ENCODE results near the gene GSTM2. TPM values are rescaled to one million over a fixed set of nuclear protein-coding genes. Genes with fewer than 3 reads are reported as not detected.

The GSTM2 gene
- total and polyA plus RNA-seq, 2 donors (not counting 1 experiment from before 2014, with no cell fraction given) = 42.9 to 94.4 TPM

DNA sequence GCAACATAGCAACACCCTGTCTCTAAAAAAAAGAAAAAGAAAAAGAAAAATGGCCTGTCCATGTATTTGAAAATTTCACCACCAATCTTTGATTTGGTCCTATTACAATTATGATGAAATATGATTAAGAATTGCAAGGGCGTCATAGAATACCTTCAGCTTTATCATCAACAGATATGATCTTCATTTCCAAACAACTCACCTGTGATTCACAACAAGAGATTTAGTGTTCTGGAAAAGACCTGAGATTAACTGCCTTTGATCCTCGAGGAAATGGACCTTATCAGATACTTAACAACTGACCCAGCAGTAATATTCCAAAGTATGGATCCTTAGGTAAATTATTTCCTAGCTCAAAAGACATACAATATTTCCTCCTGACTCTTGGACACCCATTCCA, 15.5 kb upstream of the GSTM2 start:
- POLR2A ChIA-PET = no interaction called here
- no CpG with 5 or more reads among the region's 2 CpGs for WGBS (ENCODE audit: insufficient coverage)
- no peak overlapping the region for H3K4me3 Mint-ChIP-seq

DNA sequence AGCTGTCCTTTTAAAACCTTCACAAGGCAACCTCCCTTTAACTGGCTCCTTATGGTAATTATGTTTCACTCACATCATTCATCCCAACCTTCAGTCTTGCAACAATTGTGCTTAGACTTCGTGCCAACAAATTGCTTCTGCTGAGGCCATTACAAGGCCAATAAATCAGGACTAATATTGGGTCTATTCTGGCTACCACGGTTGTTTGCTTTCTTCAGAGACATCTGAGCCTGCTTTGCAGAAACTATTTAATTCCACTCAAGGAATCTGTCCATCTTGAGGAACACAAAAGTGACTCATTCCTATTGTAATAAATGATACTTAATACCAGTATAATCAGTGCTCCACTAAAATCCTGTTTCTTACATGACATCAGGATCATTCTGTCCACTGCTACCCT, 14.6 kb upstream of the GSTM2 start:
- POLR2A ChIA-PET = no interaction called here
- H3K27me3 ChIP-seq (replicated peaks in 1 of 4; ENCODE audit: control extremely low read depth in 1 of 4, control insufficient read depth in 3 of 4, insufficient read depth in 4 of 4, low read length in 3 of 4) = peaks cover 0 to 9% (median 3%) of the 10 kb centered on the region in 4 experiments
- no peaks in the 10 kb centered on the region for H3K9me3 ChIP-seq (ENCODE audit: control extremely low read depth in 1 of 3, control insufficient read depth in 2 of 3, insufficient read depth in 1 of 3, low read length in 2 of 3)
- ATAC-seq (ENCODE audit: low read depth) (no peak), DNase-seq (no peak)
- H3K4me3 Mint-ChIP-seq = no peak overlapping the region
- no peaks in the 10 kb centered on the region for H3K9me3 Mint-ChIP-seq (ENCODE audit: insufficient read depth)
- H3K4me1 ChIP-seq (ENCODE audit: control insufficient read depth in 2 of 2, insufficient read depth in 2 of 2, low read length in 2 of 2) = peaks cover 11 to 17% of the 10 kb centered on the region in 2 donors
- no peak overlapping the region for H2AFZ ChIP-seq (ENCODE audit: insufficient read depth, low read depth, low read length, poor library complexity, severe bottlenecking)
- H3K4me3 ChIP-seq (ENCODE audit: control extremely low read depth in 1 of 5, extremely low read depth in 1 of 5, insufficient read depth in 1 of 5, low read depth in 2 of 5, low read length in 4 of 5) = no peak overlapping the region
- H3K9ac ChIP-seq (ENCODE audit: low read length) = no peak overlapping the region
- peaks cover 0 to 4% of the 10 kb centered on the region in 2 experiments for H3K36me3 ChIP-seq (replicated peaks in 1 of 2; ENCODE audit: control extremely low read depth in 1 of 2, control insufficient read depth in 1 of 2, extremely low read depth in 1 of 2, insufficient read depth in 2 of 2, low read length in 1 of 2)
- no peaks in the 10 kb centered on the region for H4K20me1 ChIP-seq (ENCODE audit: control insufficient read depth, insufficient read depth, low read length, poor library complexity, severe bottlenecking)
- no peak overlapping the region for H3K27ac Mint-ChIP-seq
- no peak overlapping the region for H3K27ac ChIP-seq (ENCODE audit: low read length in 2 of 2)
- intact Hi-C loops (cut with micrococcal nuclease) = loop anchor here (10.0 kb wide), 1 partner anchor 169 kb away; the partner anchor contains the start of gene ATXN7L2
- H3K27me3 Mint-ChIP-seq = peaks cover 29% of the 10 kb centered on the region
- TF ChIP-seq, protein P1, sequence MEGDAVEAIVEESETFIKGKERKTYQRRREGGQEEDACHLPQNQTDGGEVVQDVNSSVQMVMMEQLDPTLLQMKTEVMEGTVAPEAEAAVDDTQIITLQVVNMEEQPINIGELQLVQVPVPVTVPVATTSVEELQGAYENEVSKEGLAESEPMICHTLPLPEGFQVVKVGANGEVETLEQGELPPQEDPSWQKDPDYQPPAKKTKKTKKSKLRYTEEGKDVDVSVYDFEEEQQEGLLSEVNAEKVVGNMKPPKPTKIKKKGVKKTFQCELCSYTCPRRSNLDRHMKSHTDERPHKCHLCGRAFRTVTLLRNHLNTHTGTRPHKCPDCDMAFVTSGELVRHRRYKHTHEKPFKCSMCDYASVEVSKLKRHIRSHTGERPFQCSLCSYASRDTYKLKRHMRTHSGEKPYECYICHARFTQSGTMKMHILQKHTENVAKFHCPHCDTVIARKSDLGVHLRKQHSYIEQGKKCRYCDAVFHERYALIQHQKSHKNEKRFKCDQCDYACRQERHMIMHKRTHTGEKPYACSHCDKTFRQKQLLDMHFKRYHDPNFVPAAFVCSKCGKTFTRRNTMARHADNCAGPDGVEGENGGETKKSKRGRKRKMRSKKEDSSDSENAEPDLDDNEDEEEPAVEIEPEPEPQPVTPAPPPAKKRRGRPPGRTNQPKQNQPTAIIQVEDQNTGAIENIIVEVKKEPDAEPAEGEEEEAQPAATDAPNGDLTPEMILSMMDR (IDR thresholded peaks at IDR 0.05) = no peak
- no peak for TF ChIP-seq EZH2 (IDR thresholded peaks at IDR 0.05; ENCODE audit: borderline replicate concordance, insufficient read depth, low read depth, low read length, poor library complexity, severe bottlenecking)
- H3K79me2 ChIP-seq (ENCODE audit: control insufficient read depth, insufficient read depth, low read length) = no peaks in the 10 kb centered on the region
- peaks cover 23% of the 10 kb centered on the region for H3K4me1 Mint-ChIP-seq
- CTCF ChIA-PET = interaction anchor here (1.3 to 5.6 kb wide), 5 partner anchors 10 to 331 kb away, joined by 3 to 90 read pairs (median 19); partner anchors contain the start of gene AHCYL1
- no peak overlapping the region for H3K4me2 ChIP-seq (replicated peaks; ENCODE audit: low read depth, low read length, poor library complexity, severe bottlenecking)
- WGBS (ENCODE audit: insufficient coverage) = no CpG with 5 or more reads among the region's 2 CpGs

More for the DNA sequence above, 15.5 kb upstream of the GSTM2 start:
- H3K4me1 ChIP-seq (ENCODE audit: control insufficient read depth in 2 of 2, insufficient read depth in 2 of 2, low read length in 2 of 2) = peaks cover 11 to 17% of the 10 kb centered on the region in 2 donors
- H4K20me1 ChIP-seq (ENCODE audit: control insufficient read depth, insufficient read depth, low read length, poor library complexity, severe bottlenecking) = no peaks in the 10 kb centered on the region
- no peaks in the 10 kb centered on the region for H3K9me3 Mint-ChIP-seq (ENCODE audit: insufficient read depth)
- no peak overlapping the region for H3K27ac Mint-ChIP-seq
- CTCF ChIA-PET = interaction anchor here (0.8 to 5.6 kb wide), 6 partner anchors 9 to 332 kb away, joined by 3 to 90 read pairs (median 16); partner anchors contain the start of gene AHCYL1
- no peaks in the 10 kb centered on the region for H3K36me3 ChIP-seq (replicated peaks in 1 of 2; ENCODE audit: control extremely low read depth in 1 of 2, control insufficient read depth in 1 of 2, extremely low read depth in 1 of 2, insufficient read depth in 2 of 2, low read length in 1 of 2)
- peaks cover 23% of the 10 kb centered on the region for H3K4me1 Mint-ChIP-seq
- peaks cover 29% of the 10 kb centered on the region for H3K27me3 Mint-ChIP-seq
- H3K9me3 ChIP-seq (ENCODE audit: control extremely low read depth in 1 of 3, control insufficient read depth in 2 of 3, insufficient read depth in 1 of 3, low read length in 2 of 3) = no peaks in the 10 kb centered on the region
- no peak overlapping the region for H3K4me2 ChIP-seq (replicated peaks; ENCODE audit: low read depth, low read length, poor library complexity, severe bottlenecking)
- H3K9ac ChIP-seq (ENCODE audit: low read length) = no peak overlapping the region
- H3K4me3 ChIP-seq (ENCODE audit: control extremely low read depth in 1 of 5, extremely low read depth in 1 of 5, insufficient read depth in 1 of 5, low read depth in 2 of 5, low read length in 4 of 5) = no peak overlapping the region
- ATAC-seq (ENCODE audit: low read depth) (no peak), DNase-seq (no peak)
- no peak overlapping the region for H2AFZ ChIP-seq (ENCODE audit: insufficient read depth, low read depth, low read length, poor library complexity, severe bottlenecking)
- H3K79me2 ChIP-seq (ENCODE audit: control insufficient read depth, insufficient read depth, low read length) = no peaks in the 10 kb centered on the region
- H3K27me3 ChIP-seq (replicated peaks in 1 of 4; ENCODE audit: control extremely low read depth in 1 of 4, control insufficient read depth in 3 of 4, insufficient read depth in 4 of 4, low read length in 3 of 4) = peaks cover 0 to 9% (median 3%) of the 10 kb centered on the region in 4 experiments
- H3K27ac ChIP-seq (ENCODE audit: low read length in 2 of 2) = no peak overlapping the region
- intact Hi-C loops (cut with micrococcal nuclease) = loop anchor here (10.0 kb wide), 1 partner anchor 168 kb away; the partner anchor contains the start of gene ATXN7L2
- TF ChIP-seq, protein P1 (IDR thresholded peaks at IDR 0.05) = no peak
- no peak for TF ChIP-seq EZH2 (IDR thresholded peaks at IDR 0.05; ENCODE audit: borderline replicate concordance, insufficient read depth, low read depth, low read length, poor library complexity, severe bottlenecking)
